ENCODE measurements around the gene CLMN. TPM values are rescaled to one million over a fixed set of nuclear protein-coding genes. Genes with fewer than 3 reads are reported as not detected.

The CLMN gene
- 10 to 100 TPM; 24.6 to 39.3 TPM for total RNA-seq

GRCh38 chr14:95319312-95320077 is at the start of gene CLMN:
TSS of gene CLMN (minus strand) at chr14:95319908. CDS start at chr14:95319792, 116 bp downstream.
- peak; percentile 36 for DNase-seq (ENCODE audit: low spot score)
- WGBS = 1% methylated on average over 70 of the region's 98 CpGs
- H3K27me3 ChIP-seq (replicated peaks; ENCODE audit: insufficient read depth) = no peaks in the 10 kb centered on the region
- no peak for TF ChIP-seq POLR2A (IDR thresholded peaks at IDR 0.05)
- TF ChIP-seq POLR2AphosphoS5 (IDR thresholded peaks at IDR 0.05) = peak; percentile 12
- peaks cover 4% of the 10 kb centered on the region for H3K4me1 ChIP-seq (replicated peaks)
- H3K36me3 ChIP-seq = no peaks in the 10 kb centered on the region
- peak within 1 kb of the TSS; percentile 77 to 78 for H3K27ac ChIP-seq
- H3K4me3 ChIP-seq = peak within 1 kb of the TSS; percentile 86 to 90
- H3K9me3 ChIP-seq = no peaks in the 10 kb centered on the region
- intact Hi-C loops (cut with DNase I) = loop anchor here (10.0 kb wide), 1 partner anchor 105 kb away; no protein-coding TSS in a partner anchor

GRCh38 chr14:95365401-95365800 is 45.7 kb upstream of the CLMN start:
- Histone ChIP-seq H3K36me3 (no peaks in the 10 kb centered on the region), H3K4me1 (replicated peaks) (no peaks in the 10 kb centered on the region), H3K27me3 (replicated peaks; ENCODE audit: insufficient read depth) (no peaks in the 10 kb centered on the region), H3K27ac (no peak overlapping the region), H3K9me3 (no peaks in the 10 kb centered on the region), H3K4me3 (no peak overlapping the region)
- no peak for TF ChIP-seq POLR2AphosphoS5 (IDR thresholded peaks at IDR 0.05)
- TF ChIP-seq POLR2A (IDR thresholded peaks at IDR 0.05) = no peak
- TF ChIP-seq CTCF (IDR thresholded peaks at IDR 0.05) = no peak
- 54% methylated on average over 2 of the region's 2 CpGs for whole genome bisulfite sequencing
- no peak for DNase-seq (ENCODE audit: low spot score)
- intact Hi-C loops (cut with DNase I) = no loop called here

GRCh38 chr14:95364481-95365209 is 44.9 kb upstream of the CLMN start:
- H3K36me3 ChIP-seq = no peaks in the 10 kb centered on the region
- H3K27ac ChIP-seq = no peak overlapping the region
- H3K4me3 ChIP-seq = no peak overlapping the region
- no peaks in the 10 kb centered on the region for H3K4me1 ChIP-seq (replicated peaks)
- DNase-seq (ENCODE audit: low spot score) = no peak
- intact Hi-C loops (cut with DNase I) = no loop called here
- TF ChIP-seq POLR2A (IDR thresholded peaks at IDR 0.05) (no peak), POLR2AphosphoS5 (IDR thresholded peaks at IDR 0.05) (no peak), CTCF (IDR thresholded peaks at IDR 0.05) (no peak)
- H3K27me3 ChIP-seq (replicated peaks; ENCODE audit: insufficient read depth) = no peaks in the 10 kb centered on the region
- no peaks in the 10 kb centered on the region for H3K9me3 ChIP-seq
- 86% methylated on average over 7 of the region's 7 CpGs for WGBS

- no peak overlapping the region for H3K27ac ChIP-seq
- WGBS = 83% methylated on average over 11 of the region's 11 CpGs
Observed at GRCh38 chr14:95363468-95363954, 43.8 kb upstream of the CLMN start.

More at GRCh38 chr14:95363468-95363954, 43.8 kb upstream of the CLMN start:
- no peaks in the 10 kb centered on the region for H3K27me3 ChIP-seq (replicated peaks; ENCODE audit: insufficient read depth)
- H3K36me3 ChIP-seq = no peaks in the 10 kb centered on the region
- TF ChIP-seq POLR2AphosphoS5 (IDR thresholded peaks at IDR 0.05) = no peak
- TF ChIP-seq CTCF (IDR thresholded peaks at IDR 0.05) = no peak
- TF ChIP-seq POLR2A (IDR thresholded peaks at IDR 0.05) = no peak
- H3K9me3 ChIP-seq = no peaks in the 10 kb centered on the region
- no peak overlapping the region for H3K4me3 ChIP-seq
- intact Hi-C loops (cut with DNase I) = no loop called here
- H3K4me1 ChIP-seq (replicated peaks) = no peaks in the 10 kb centered on the region
- no peak for DNase-seq (ENCODE audit: low spot score)

Data from prostate gland (tissue), 2 donors.